HepG2 (cell line): ENCODE results near the gene GPR162. TPM values are rescaled to one million over a fixed set of nuclear protein-coding genes. Genes with fewer than 3 reads are reported as not detected.

Experiments used
- CEBPZ ChIP-seq: IDR thresholded peaks from 2 replicates; pipeline ENCODE4 v1.6.1; 2012; ENCODE audit warnings: low read length, improper control_type of control experiment
- CENPT ChIP-seq: sonication (generic); formaldehyde crosslinking; IDR thresholded peaks from 2 replicates; pipeline ENCODE4 v1.8.0; 2022; ENCODE audit warnings: low read depth, mild to moderate bottlenecking, moderate library complexity, missing genetic modification reagents
- GATAD2A ChIP-seq: IDR thresholded peaks from 2 replicates; pipeline ENCODE4 v1.6.1; 2016
- GTF3A ChIP-seq: sonication (generic); formaldehyde crosslinking; conservative IDR thresholded peaks from 2 replicates; pipeline ENCODE4 v1.4.0; 2020; ENCODE audit warnings: mild to moderate bottlenecking, missing genetic modification reagents
- HMGXB4 ChIP-seq, 2 experiments: sonication (generic) in 1 of 2; formaldehyde crosslinking in 1 of 2; IDR thresholded peaks; 2 replicates each; pipeline versions ENCODE4 v1.4.0 to v1.6.1; 2018 to 2020; ENCODE audit warnings: missing genetic modification reagents in 2 of 2, borderline replicate concordance in 1 of 2, low read depth in 1 of 2, mild to moderate bottlenecking in 1 of 2, missing biosample characterization in 1 of 2
- KDM2A ChIP-seq: sonication (generic); formaldehyde crosslinking; IDR thresholded peaks from 2 replicates; pipeline ENCODE4 v1.4.0; 2020; ENCODE audit warnings: low read depth, missing genetic modification reagents, borderline replicate concordance
- KLF13 ChIP-seq: sonication (generic); formaldehyde crosslinking; IDR thresholded peaks from 2 replicates; pipeline ENCODE4 v1.4.0; 2020; ENCODE audit warnings: mild to moderate bottlenecking, missing genetic modification reagents
- MTF1 ChIP-seq: sonication (generic); formaldehyde crosslinking; IDR thresholded peaks from 2 replicates; pipeline ENCODE4 v1.5.0; 2020; ENCODE audit warnings: missing genetic modification reagents
- NFRKB ChIP-seq: fragments of 450-650 bp; IDR thresholded peaks from 2 replicates; pipeline ENCODE4 v1.6.1; 2017
- NR2C2 ChIP-seq: sonication (generic); formaldehyde crosslinking; IDR thresholded peaks from 2 replicates; pipeline ENCODE4 v1.4.0; 2020; ENCODE audit warnings: missing genetic modification reagents, mild to moderate bottlenecking, moderate library complexity, borderline replicate concordance
- NR2F2 ChIP-seq: IDR thresholded peaks from 2 replicates; pipeline ENCODE4 v1.6.1; 2012; ENCODE audit warnings: low read depth, inconsistent platforms, borderline replicate concordance
- ZBTB25 ChIP-seq: IDR thresholded peaks from 2 replicates; pipeline ENCODE4 v1.6.1; 2018; ENCODE audit warnings: missing genetic modification reagents
- ZBTB43 ChIP-seq: sonication (generic); formaldehyde crosslinking; conservative IDR thresholded peaks from 2 replicates; pipeline ENCODE4 v1.4.0; 2020; ENCODE audit warnings: missing genetic modification reagents
- ZBTB7B ChIP-seq: sonication (generic); formaldehyde crosslinking; IDR thresholded peaks from 2 replicates; pipeline ENCODE4 v1.4.0; 2020; ENCODE audit warnings: missing genetic modification reagents
- ZFP91 ChIP-seq: sonication (generic); formaldehyde crosslinking; IDR thresholded peaks from 2 replicates; pipeline ENCODE4 v1.9.0; 2022; ENCODE audit warnings: missing genetic modification reagents, mild to moderate bottlenecking, borderline replicate concordance
- ZNF329 ChIP-seq: sonication (generic); formaldehyde crosslinking; IDR thresholded peaks from 2 replicates; pipeline ENCODE4 v1.9.0; 2021; ENCODE audit warnings: low read depth, mild to moderate bottlenecking, missing genetic modification reagents
- ZNF44 ChIP-seq: sonication (generic); formaldehyde crosslinking; IDR thresholded peaks from 2 replicates; pipeline ENCODE4 v1.5.1; 2020; ENCODE audit warnings: mild to moderate bottlenecking, missing genetic modification reagents
- ZNF530 ChIP-seq: sonication (generic); formaldehyde crosslinking; IDR thresholded peaks from 2 replicates; pipeline ENCODE4 v1.5.0; 2020; ENCODE audit warnings: low read depth, mild to moderate bottlenecking, missing genetic modification reagents
- ZNF546 ChIP-seq: sonication (generic); formaldehyde crosslinking; conservative IDR thresholded peaks from 2 replicates; pipeline ENCODE4 v1.8.1; 2023; ENCODE audit warnings: mild to moderate bottlenecking, missing genetic modification reagents
- ZNF552 ChIP-seq: sonication (generic); formaldehyde crosslinking; IDR thresholded peaks from 2 replicates; pipeline ENCODE4 v1.9.0; 2022; ENCODE audit warnings: missing genetic modification reagents, mild to moderate bottlenecking, borderline replicate concordance
- ZNF619 ChIP-seq: sonication (generic); formaldehyde crosslinking; IDR thresholded peaks from 2 replicates; pipeline ENCODE4 v1.4.0; 2020; ENCODE audit warnings: mild to moderate bottlenecking, missing genetic modification reagents
- polyA plus RNA-seq, 8 experiments: library from polyadenylated mRNA; depleted of rRNA in 3 of 8; stranded (reverse) in 7 of 8; unstranded in 1 of 8; fragments of >200 nt; fragmentation: Illumina TruSeq in 4 of 8; extraction: Trizol in 4 of 8; gene quantifications; 2 replicates each; pipeline versions ENCODE4 v1.2.1 to v1.2.3, GENCODE V29; 2011 to 2016; ENCODE audit warnings: low read depth in 4 of 8, missing spikeins in 1 of 8, mixed read lengths in 1 of 8; ENCODE audit not compliant: insufficient read depth in 1 of 8
- total RNA-seq, 5 experiments: library from RNA; depleted of rRNA; stranded (reverse); fragments of >200 nt; fragmentation: Illumina TruSeq; extraction: Trizol; gene quantifications; 2 replicates each; pipeline ENCODE4 v1.2.3, GENCODE V29; 2016; ENCODE audit warnings: low read depth in 1 of 5

The GPR162 gene
- total and polyA plus RNA-seq, 2 of the 13 experiments (the other 11 are each of a cell fraction or from before 2014, with no cell fraction given): 0.08 TPM; not detected in 1

- TF ChIP-seq KLF13: no peak
- no peak for TF ChIP-seq ZNF329 (CRISPR knock-in tag)
- no peak for TF ChIP-seq ZNF619
- TF ChIP-seq KDM2A (CRISPR knock-in tag): peak; percentile 69; the same call in 1 of the 2 replicates
- TF ChIP-seq NR2F2: no peak
- TF ChIP-seq ZBTB25 (CRISPR knock-in tag): 0 out of 2 replicates have a peak, but pooled peaks have one; percentile 24
- TF ChIP-seq CEBPZ: no peak
- TF ChIP-seq ZBTB7B (CRISPR knock-in tag): no peak
- TF ChIP-seq ZNF44: no peak
- TF ChIP-seq NFRKB: no peak
- TF ChIP-seq GATAD2A (CRISPR knock-in tag): no peak
- peak; percentile 30; the same call in 1 of the 2 replicates for TF ChIP-seq ZFP91 (CRISPR knock-in tag)
- TF ChIP-seq ZBTB43 (CRISPR knock-in tag): no peak
- TF ChIP-seq GTF3A: no peak
- TF ChIP-seq HMGXB4 (CRISPR knock-in tag; IDR thresholded peaks at IDR 0.05; ENCODE audit: borderline replicate concordance in 1 of 2, low read depth in 1 of 2): peak; percentile 28 to 56; a peak in 2 of 4 replicates
- no peak for TF ChIP-seq ZNF546 (CRISPR knock-in tag)
- no peak for TF ChIP-seq NR2C2 (CRISPR knock-in tag)
- no peak for TF ChIP-seq ZNF530 (CRISPR knock-in tag)
- no peak for TF ChIP-seq ZNF552 (CRISPR knock-in tag)
- TF ChIP-seq MTF1 (CRISPR knock-in tag): no peak
- no peak for TF ChIP-seq CENPT (CRISPR knock-in tag)
Observed at GRCh38 chr12:6825398-6826124, 3.9 kb downstream of the GPR162 start (continued).
